NCI-H2196 (cell line): ENCODE data around the gene SRPK3.

ENCODE experiments used
- DNase-seq: peaks from one replicate; lab custom pipeline; 2025; ENCODE audit not compliant: unreplicated experiment; lab: John Stamatoyannopoulos, UW

Gene SRPK3

GRCh38 chrX:153829799-153830639 lies 49.2 kb downstream of the SRPK3 start, which contains the start of gene PDZD4:
TSS of gene PDZD4 (minus strand) at chrX:153830544. CDS start at chrX:153830298, 246 bp downstream.
- peak; percentile 30 for DNase-seq

GRCh38 chrX:153830640-153831428 lies 50.0 kb downstream of the SRPK3 start:
- peak; percentile 30 for DNase-seq

- no peak for DNase-seq
These were observed 50.7 kb downstream of the SRPK3 start for GRCh38 chrX:153831429-153832150.

GRCh38 chrX:153832728-153833127 lies 51.9 kb downstream of the SRPK3 start:
- DNase-seq: no peak
